T1000 (cell line): Measurements from ENCODE around the gene DICER1.
"Not testable (repeated sequence)": the region's sequence is repeated elsewhere in the genome, so short reads cannot be mapped to it uniquely, and the experiment has no call there.

ENCODE experiments used
- DNase-seq: peaks from one replicate; lab custom pipeline; 2025; ENCODE audit warnings: mixed read lengths; lab: John Stamatoyannopoulos, UW

Gene DICER1

DNA sequence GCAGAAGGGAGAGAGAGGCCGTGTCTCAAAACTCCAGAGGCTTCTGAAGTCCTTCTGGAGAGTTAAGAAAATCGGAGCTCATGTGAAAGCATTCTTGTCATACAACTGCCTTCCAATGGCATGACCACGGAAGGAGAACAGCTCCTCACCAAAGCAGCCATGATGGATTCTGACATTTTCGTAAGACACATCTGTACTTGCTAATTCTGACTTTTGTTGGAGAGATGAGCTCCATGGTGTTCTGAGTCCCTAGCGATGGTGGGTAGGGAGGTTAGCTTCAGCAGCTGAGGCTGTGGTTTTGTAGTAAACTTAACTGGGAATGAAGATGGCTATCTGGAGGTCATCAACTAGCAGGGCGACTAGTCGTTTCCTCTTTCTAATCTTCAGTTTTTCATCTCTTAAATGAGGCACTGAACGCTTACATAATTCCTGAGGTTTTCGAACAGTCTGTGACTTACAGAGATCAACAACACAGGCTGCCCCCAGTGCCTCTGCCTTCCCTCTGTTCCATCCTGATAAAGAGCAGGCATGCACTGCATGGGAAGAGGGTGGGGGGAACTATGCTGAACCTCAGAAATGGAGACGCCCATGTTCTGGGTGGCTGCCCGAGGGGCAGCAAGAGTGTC is 28.6 kb upstream of the DICER1 start:
- DNase-seq, result no peak

DNA sequence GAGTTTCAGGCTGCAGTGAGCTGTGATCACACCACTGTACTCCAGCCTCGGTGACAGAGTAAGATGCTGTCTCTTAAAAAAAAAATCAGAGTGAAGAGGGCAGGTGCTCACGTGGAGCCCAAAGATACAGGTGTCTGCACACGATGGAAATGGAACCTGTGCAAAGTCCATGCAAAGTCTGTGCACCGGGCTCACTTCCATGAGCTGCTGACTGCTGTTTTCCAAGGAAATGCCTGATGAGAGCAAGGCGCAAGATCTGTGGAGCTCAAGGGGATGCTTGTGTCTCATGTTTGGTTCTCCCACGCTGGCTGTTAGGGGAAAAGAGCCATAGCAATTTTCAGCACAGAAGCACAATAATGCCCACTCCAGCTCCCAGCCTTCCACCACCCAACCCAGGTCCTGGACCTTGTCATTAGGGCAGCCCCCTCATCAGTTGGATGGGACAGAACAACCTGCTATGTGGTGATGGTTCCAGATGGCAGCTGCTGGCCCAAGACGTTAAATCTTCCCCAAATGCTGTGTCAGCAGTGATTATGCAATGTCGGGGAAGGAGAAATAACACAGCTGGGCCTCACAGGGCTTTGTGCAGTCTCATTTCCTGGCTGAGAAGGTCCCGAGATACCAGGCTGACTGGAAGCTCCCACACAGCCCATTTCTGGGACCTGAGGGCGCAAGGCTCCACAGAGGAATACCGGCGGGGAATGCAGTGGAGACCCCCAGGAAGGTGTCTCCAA is 27.9 kb upstream of the DICER1 start:
- no peak for DNase-seq

DNA sequence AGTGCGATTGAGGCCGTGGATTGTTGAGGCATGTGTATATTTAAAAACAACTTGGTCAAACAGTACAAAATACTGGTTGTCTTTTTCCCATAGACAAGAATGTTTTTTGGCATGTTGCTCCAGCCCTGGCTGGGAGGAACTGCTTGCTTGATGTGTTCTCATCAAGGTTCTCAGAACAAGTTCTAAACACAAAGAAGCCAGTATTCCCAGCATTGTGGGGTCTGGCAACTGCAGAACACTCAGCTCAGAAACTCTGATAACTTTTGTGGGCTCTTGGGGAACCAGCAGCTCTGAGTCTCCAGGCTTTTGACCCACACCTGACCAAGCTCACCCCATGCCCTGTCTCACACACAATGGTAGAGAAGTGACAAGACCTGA is 27.1 kb upstream of the DICER1 start:
- no peak for DNase-seq

GRCh38 chr14:95183532-95184412 is 26.4 kb upstream of the DICER1 start:
- no peak for DNase-seq

DNA sequence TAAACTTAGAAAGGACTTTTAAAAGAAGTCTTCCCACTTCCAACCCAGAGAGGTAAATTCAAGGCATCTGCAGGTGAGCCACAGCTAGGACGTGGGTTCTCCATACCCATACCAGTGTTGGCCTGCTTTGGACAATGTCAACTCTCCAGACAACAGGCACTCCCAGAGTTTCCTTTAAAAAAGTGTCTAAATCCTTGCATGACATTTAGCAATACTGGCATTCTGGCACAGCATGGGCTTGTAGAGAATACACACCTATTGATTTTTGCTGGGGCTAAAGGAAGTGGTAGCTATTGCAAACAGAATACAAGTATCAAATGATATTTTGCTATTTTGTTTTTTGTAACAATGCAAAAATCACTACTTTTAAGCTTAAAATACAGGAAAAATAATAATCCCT is 25.8 kb upstream of the DICER1 start:
- no peak for DNase-seq

DNA sequence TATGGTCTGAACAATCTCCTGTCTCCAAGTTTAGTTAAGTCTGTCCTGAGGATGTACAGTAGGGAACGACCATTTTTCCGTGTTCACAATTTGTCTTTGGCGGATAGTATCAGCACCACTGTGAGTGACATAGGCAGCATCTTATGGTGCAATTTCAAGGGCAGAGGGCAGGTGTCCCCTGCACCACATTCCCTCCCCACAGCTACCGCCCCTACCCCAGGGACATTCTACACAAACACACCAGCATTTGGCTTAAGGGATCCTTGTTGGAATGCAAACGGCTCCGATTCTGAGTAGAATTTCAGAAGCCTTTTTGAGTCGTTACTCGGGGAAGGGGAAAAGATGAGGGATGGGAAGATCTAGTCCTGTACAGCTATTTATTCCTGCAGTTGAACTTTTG is 25.1 kb upstream of the DICER1 start:
- no peak for DNase-seq

DNA sequence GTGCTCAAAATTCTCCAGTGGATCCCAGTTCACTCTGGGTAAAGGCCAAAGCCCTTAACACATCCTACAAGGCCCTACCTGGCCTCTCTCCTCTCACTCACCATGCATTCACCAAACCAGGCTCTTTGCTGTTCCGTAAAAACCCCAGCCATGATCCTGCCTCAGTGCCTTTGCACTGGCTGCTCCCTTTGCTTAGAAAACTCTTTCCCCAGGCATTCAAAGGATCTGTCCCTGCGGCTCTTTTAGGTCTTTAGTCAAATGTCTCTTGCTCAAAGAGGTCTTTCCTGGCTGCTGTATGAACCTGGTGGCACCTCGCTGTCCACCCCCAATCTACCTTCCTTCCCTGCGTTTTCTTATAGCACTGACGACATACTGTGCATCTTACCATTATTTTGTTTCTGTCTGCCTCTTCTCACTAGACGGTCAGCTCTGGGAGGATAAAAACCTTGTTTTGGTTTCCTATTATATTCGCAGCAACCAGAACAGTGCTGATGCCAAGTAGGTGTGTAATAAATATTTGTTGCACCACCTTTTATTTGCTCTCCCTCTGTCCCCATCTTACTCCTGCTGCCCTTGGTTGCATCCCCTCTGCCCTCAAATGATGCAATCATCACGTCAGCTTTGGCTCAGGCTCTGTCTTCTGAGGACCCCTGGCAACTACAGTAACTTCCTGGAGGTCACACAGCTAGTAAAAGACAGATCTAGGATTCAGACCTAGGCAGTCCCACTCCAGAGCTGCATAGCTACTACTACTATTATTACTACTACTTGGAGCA is 23.8 kb upstream of the DICER1 start:
- no peak for DNase-seq

GRCh38 chr14:95175670-95176069 is 18.3 kb upstream of the DICER1 start:
- not testable (repeated sequence) for DNase-seq

DNA sequence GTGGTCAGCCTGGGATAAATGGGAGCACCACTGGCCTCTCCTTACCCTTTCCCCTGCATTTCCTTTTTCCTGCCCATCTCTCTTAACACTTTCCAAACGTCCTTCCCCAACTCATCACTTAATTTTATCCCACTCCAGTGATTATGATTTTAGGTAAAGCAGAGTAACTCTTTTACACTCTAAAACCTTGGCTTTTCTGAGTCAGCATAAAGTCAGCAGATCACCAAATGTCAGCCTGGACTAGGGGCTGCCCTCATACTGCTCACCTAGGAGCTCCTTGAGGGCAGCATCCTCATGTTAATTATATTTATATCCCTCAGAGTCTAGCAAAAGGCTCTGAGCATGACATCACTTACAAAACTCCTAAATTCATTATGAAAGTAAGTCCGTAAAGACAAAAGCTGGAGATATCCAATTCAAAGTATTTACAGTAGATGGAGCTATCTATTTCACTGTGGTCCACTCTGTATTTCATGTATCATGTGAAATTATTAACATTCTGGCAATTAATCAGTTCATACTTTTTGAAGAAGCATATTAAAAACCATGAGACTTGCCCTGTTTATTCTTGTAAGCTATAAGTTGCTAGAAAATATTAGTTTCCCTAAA is 17.0 kb upstream of the DICER1 start:
- no peak for DNase-seq

DNA sequence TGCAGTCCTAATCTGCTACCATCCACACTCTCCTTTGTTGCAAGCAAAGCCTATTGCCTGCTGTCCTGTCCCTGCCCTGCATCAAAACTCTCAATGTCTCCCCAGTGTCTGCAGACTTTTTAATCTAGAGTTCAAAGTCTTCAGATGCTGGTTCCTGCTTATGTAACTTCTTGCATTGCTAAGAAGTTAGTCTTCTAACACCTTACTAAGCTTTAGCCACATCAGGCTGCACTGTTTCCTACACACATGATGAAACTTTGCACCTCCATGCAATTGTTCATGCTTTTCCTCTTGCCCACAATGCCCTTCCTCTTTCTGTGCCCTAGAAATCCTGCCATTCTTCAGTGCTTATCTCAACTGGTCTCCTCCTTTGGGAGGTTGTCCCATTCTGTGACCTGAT is 16.2 kb upstream of the DICER1 start:
- DNase-seq, result no peak

GRCh38 chr14:95167177-95167576 is 9.8 kb upstream of the DICER1 start:
- DNase-seq, result no peak

DNA sequence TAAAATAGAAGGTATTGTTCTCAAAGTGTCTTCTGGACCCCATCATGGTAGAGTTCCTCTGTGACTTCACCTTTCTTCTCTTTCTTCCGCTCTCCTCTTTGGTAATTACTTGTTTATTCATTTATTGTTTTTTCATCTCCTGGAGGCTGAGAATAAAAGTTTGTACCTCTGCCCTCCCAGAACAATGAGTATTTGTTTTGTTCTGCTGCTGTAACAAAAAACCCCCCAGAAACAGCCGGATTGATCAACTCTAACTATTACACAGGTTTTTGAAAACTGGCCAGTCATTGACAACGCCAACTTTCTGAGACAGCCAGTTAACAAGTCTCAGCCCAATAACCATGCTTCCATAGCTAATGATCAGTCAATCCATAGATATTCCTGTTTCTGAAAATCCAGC is 8.2 kb upstream of the DICER1 start:
- DNase-seq, result no peak

DNA sequence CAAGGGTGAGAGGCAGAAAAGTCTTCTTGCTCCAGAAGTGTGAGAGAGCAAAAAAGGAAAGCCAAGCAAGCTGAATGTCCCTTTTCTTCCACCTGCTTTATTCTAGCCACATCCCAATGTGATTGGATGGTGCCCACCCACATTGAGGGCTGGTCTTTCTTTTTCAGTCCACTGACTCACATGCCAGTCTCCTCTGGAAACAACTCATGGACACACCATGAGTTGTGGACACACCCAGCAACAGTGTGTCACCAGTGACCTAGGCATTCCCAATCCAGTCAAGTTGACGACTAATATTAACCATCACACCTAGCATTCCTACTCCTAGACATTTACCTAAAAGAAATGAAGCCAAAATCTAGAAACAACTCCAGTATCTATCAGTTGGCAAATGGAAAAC is 7.2 kb upstream of the DICER1 start:
- DNase-seq, result no peak

DNA sequence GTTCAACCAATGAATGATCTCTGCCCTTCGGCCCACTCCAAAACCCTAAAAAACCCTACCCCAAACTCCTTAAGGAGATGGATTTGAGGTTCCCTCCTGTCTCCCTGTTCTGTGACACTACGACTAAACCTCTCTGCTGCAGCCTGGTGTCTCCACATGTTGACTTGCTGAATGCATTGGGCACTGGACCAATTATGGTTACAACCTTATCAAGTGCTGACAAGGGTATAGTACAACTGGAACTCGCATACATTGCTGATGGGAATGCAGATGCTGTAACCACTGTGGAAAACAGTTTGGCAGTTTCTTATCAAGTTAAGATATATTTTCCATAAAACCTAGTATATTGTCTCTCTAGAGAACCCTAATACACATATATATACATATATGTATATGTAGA is 6.3 kb upstream of the DICER1 start:
- no peak for DNase-seq

GRCh38 chr14:95163132-95163531 is 5.8 kb upstream of the DICER1 start:
- no peak for DNase-seq

DNA sequence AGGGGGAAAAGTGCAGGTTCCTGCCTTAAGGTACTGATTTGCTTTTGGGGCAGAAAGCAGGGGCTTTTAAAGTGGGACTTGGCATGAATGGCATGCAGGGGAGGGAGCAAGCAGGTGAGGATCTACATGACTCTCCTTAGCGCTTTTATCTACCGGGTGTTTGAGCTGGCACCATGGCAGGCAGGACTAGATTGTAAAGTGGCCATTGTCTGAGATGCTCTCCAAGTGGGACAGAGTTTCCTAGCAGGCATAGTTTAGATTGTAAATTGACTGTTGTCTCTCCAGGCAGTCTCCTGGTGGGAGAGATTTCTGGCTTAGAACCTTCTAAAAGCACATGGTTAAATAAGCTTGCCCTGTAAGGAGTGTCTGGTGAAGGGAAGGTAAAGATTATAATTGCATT is 5.3 kb upstream of the DICER1 start:
- no peak for DNase-seq

DNA sequence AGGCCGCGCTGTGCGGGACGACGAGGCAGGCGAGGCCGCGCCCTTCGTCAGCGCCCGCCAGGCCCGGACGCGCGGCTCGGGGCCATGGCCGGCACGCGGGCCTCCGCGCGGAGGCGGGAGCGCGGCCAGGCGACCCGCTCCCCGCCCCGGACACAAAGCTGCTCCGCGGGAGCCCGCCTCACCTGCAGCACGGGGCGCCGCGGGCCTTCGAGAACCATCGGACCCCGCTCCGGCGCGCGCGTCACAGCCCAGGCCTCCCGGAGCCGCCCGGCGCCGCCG is 342 bp downstream of the DICER1 start:
- DNase-seq, result no peak

DNA sequence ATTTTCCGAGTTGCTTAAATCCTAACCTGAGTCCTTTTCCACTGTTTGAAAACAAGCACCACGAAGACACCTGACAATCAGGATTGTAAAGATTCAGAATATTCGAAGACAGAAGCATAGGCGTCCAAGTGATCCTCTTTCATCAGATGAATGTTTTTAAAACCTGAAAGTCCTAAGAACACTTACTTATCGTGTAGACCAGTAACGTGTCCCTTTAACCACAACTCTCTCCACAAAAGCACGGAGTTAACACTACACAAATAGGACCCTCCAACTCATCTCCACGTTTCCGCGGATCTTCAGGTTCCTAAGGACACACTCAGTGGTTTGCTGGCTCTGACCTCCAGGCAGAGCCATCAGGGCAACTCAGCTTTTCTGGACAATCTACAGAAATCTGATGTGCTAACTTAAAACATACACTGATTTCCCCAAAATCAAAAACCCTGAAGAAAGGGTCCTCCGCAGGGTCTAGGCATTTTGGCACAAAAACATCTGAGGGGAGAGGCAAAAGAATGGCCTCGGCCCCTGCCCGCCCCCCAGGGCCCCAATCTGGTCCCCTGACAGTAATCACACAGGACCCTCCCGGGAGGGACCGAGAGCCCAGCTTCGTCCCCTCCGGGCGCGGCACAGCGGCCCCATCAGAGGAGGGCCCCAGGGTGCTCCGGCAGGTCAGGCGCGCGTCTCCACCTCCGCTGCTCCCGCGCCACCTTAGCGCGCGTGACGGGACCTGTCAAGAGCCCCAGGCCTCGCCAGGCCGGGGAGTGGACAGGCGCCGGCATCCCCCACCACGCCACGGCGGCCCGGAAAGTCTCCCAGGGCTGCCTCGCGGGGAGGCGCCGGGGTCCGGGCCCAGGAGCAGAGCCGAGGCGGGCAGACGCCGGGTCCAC is 925 bp downstream of the DICER1 start:
- no peak for DNase-seq

GRCh38 chr14:95155045-95155444 is 2.3 kb downstream of the DICER1 start:
- no peak for DNase-seq

GRCh38 chr14:95153866-95154265 is 3.5 kb downstream of the DICER1 start:
- no peak for DNase-seq

- no peak for DNase-seq
Observed at GRCh38 chr14:95151561-95151960, 5.8 kb downstream of the DICER1 start.
